H9 (cell line): ENCODE measurements around the gene PDCD11. TPM values are rescaled to one million over a fixed set of nuclear protein-coding genes. Genes with fewer than 3 reads are reported as not detected.

Experiments used
- DNase-seq: peaks from one replicate; pipeline ENCODE4 v3.0.0-alpha.2; 2017
- H2AFZ ChIP-seq: one replicate; pipeline ENCODE4 v1.6.1; 2013; ENCODE audit warnings: mild to moderate bottlenecking, low read length, control low read depth, moderate library complexity
- H2AK5ac ChIP-seq: 2 replicates; pipeline ENCODE4 v1.6.1; 2013; ENCODE audit warnings: low read length, control low read depth, mixed read lengths; ENCODE audit not compliant: insufficient read length
- H2BK120ac ChIP-seq: one replicate; pipeline ENCODE4 v1.6.1; 2013; ENCODE audit warnings: low read depth, mild to moderate bottlenecking, low read length, control low read depth, inconsistent platforms; ENCODE audit not compliant: poor library complexity, severe bottlenecking
- H2BK12ac ChIP-seq: 2 replicates; pipeline ENCODE4 v1.6.1; 2013; ENCODE audit warnings: low read length, control low read depth, mixed read lengths, low read depth; ENCODE audit not compliant: insufficient read length
- H2BK15ac ChIP-seq: 2 replicates; pipeline ENCODE4 v1.6.1; 2013; ENCODE audit warnings: low read depth, low read length, control low read depth
- H2BK20ac ChIP-seq: one replicate; pipeline ENCODE4 v1.6.1; 2013; ENCODE audit warnings: low read depth, mild to moderate bottlenecking, low read length, control low read depth, inconsistent platforms; ENCODE audit not compliant: poor library complexity, severe bottlenecking
- H2BK5ac ChIP-seq: 2 replicates; pipeline ENCODE4 v1.6.1; 2013; ENCODE audit warnings: low read length, control low read depth, mixed read lengths; ENCODE audit not compliant: insufficient read length
- H3K14ac ChIP-seq: 2 replicates; pipeline ENCODE4 v1.6.1; 2013; ENCODE audit warnings: low read length, control low read depth; ENCODE audit not compliant: insufficient read depth
- H3K18ac ChIP-seq: 2 replicates; pipeline ENCODE4 v1.6.1; 2013; ENCODE audit warnings: low read depth, mild to moderate bottlenecking, mixed read lengths, low read length, control low read depth; ENCODE audit not compliant: insufficient read length
- H3K23ac ChIP-seq: 2 replicates; pipeline ENCODE4 v1.6.1; 2013; ENCODE audit warnings: low read length, control low read depth, mixed read lengths, low read depth; ENCODE audit not compliant: insufficient read length
- H3K23me2 ChIP-seq: 2 replicates; pipeline ENCODE4 v1.6.1; 2013; ENCODE audit warnings: low read depth, mild to moderate bottlenecking, mixed read lengths, low read length, control low read depth; ENCODE audit not compliant: insufficient read length, poor library complexity, severe bottlenecking
- H3K27ac ChIP-seq: 2 replicates; pipeline ENCODE4 v1.5.1; 2013; ENCODE audit warnings: low read length, control low read depth, mixed read lengths, low read depth; ENCODE audit not compliant: insufficient read length
- H3K27me3 ChIP-seq: 2 replicates; pipeline ENCODE4 v1.6.1; 2013; ENCODE audit warnings: low read length, control low read depth, inconsistent platforms; ENCODE audit not compliant: insufficient read depth
- H3K4ac ChIP-seq: 2 replicates; pipeline ENCODE4 v1.6.1; 2013; ENCODE audit warnings: low read depth, mild to moderate bottlenecking, control low read depth, inconsistent platforms, low read length, moderate library complexity
- H3K4me1 ChIP-seq: 2 replicates; pipeline ENCODE4 v1.6.1; 2013; ENCODE audit warnings: low read length, control low read depth, inconsistent platforms; ENCODE audit not compliant: insufficient read depth
- H3K4me2 ChIP-seq: 2 replicates; pipeline ENCODE4 v1.6.1; 2013; ENCODE audit warnings: low read length, control low read depth, mixed read lengths; ENCODE audit not compliant: insufficient read length, insufficient read depth
- H3K56ac ChIP-seq: 2 replicates; pipeline ENCODE4 v1.6.1; 2013; ENCODE audit warnings: low read depth, mild to moderate bottlenecking, mixed read lengths, low read length, control low read depth; ENCODE audit not compliant: insufficient read length
- H3K79me1 ChIP-seq: 2 replicates; pipeline ENCODE4 v1.6.1; 2013; ENCODE audit warnings: low read depth, mild to moderate bottlenecking, moderate library complexity, low read length, control low read depth, inconsistent platforms; ENCODE audit not compliant: insufficient read depth, poor library complexity, severe bottlenecking
- H3K79me2 ChIP-seq: 2 replicates; pipeline ENCODE4 v1.6.1; 2013; ENCODE audit warnings: low read length, control low read depth, inconsistent platforms; ENCODE audit not compliant: insufficient read depth
- H3K9ac ChIP-seq: 2 replicates; pipeline ENCODE4 v1.6.1; 2013; ENCODE audit warnings: low read length, control low read depth, mixed read lengths; ENCODE audit not compliant: insufficient read length; ENCODE audit errors: extremely low read depth
- H3K9me3 ChIP-seq: one replicate; pipeline ENCODE4 v1.6.1; 2013; ENCODE audit warnings: low read depth, low read length, inconsistent platforms; ENCODE audit not compliant: control insufficient read depth
- H3T11ph ChIP-seq: one replicate; pipeline ENCODE4 v1.6.1; 2013; ENCODE audit warnings: mild to moderate bottlenecking, low read length, control low read depth, inconsistent platforms
- H4K20me1 ChIP-seq: one replicate; pipeline ENCODE4 v1.6.1; 2013; ENCODE audit not compliant: control insufficient read depth, insufficient read length, insufficient read depth
- H4K5ac ChIP-seq: 2 replicates; pipeline ENCODE4 v1.6.1; 2013; ENCODE audit warnings: low read depth, mild to moderate bottlenecking, mixed read lengths, low read length, control low read depth; ENCODE audit not compliant: insufficient read length
- H4K8ac ChIP-seq: replicated peaks from 2 replicates; pipeline ENCODE4 v1.6.1; 2013; ENCODE audit warnings: low read length, control low read depth, mixed read lengths, low read depth; ENCODE audit not compliant: insufficient read length
- H4K91ac ChIP-seq: 2 replicates; pipeline ENCODE4 v1.6.1; 2013; ENCODE audit warnings: low read depth, mild to moderate bottlenecking, moderate library complexity, mixed read lengths, low read length, control low read depth; ENCODE audit not compliant: insufficient read length
- H3K27ac Mint-ChIP-seq, 3 experiments: 2 replicates in 2 of 3; 3 replicates in 1 of 3; pipeline ENCODE4 v1.8.0; 2020 to 2021; ENCODE audit warnings: mixed read lengths in 3 of 3, mild to moderate bottlenecking in 1 of 3, moderate library complexity in 1 of 3
- H3K27me3 Mint-ChIP-seq: 2 replicates; pipeline ENCODE4 v1.8.0; 2021; ENCODE audit warnings: low read depth, mild to moderate bottlenecking, moderate library complexity, mixed read lengths
- H3K36me3 Mint-ChIP-seq, 3 experiments: 2 replicates in 2 of 3; 3 replicates in 1 of 3; pipeline ENCODE4 v1.8.0; 2020 to 2021; ENCODE audit warnings: low read depth in 3 of 3, mixed read lengths in 3 of 3; ENCODE audit not compliant: insufficient read depth in 1 of 3
- H3K4me1 Mint-ChIP-seq, 2 experiments: 2 replicates each; pipeline ENCODE4 v1.8.0; 2020; ENCODE audit warnings: mixed read lengths in 2 of 2
- H3K4me3 Mint-ChIP-seq, 2 experiments: 2 replicates in 1 of 2; 3 replicates in 1 of 2; pipeline ENCODE4 v1.8.0; 2020 to 2021; ENCODE audit warnings: mild to moderate bottlenecking in 2 of 2, mixed read lengths in 2 of 2, moderate library complexity in 1 of 2
- H3K9me3 Mint-ChIP-seq, 2 experiments: 2 replicates in 1 of 2; 3 replicates in 1 of 2; pipeline ENCODE4 v1.8.0; 2020; ENCODE audit warnings: mild to moderate bottlenecking in 2 of 2, mixed read lengths in 2 of 2, moderate library complexity in 1 of 2
- WGBS: extraction: QIAGEN DNeasy Blood & Tissue Kit; methylation state at CpG from one replicate; pipeline ENCODE4 v1.1.7; 2013; ENCODE audit warnings: missing lambda C conversion rate, low lambda C conversion rate, mixed read lengths; ENCODE audit not compliant: insufficient read length; ENCODE audit errors: extremely low coverage; 5-methylcytosine and 5-hydroxymethylcytosine counted together
- total RNA-seq: library from RNA; stranded (reverse); gene quantifications from 2 replicates; pipeline ENCODE4 v1.2.1, GENCODE V29; 2021
- TF ChIP-seq, protein P1 (sequence below): fragments of 200-600 bp; sonication (generic); conservative IDR thresholded peaks from 3 replicates; pipeline ENCODE4 v1.8.0; 2021; ENCODE audit warnings: antibody characterized with exemption, mild to moderate bottlenecking

The PDCD11 gene
- total RNA-seq, 1 experiment from 2014 or later, result 99.5 TPM

DNA sequence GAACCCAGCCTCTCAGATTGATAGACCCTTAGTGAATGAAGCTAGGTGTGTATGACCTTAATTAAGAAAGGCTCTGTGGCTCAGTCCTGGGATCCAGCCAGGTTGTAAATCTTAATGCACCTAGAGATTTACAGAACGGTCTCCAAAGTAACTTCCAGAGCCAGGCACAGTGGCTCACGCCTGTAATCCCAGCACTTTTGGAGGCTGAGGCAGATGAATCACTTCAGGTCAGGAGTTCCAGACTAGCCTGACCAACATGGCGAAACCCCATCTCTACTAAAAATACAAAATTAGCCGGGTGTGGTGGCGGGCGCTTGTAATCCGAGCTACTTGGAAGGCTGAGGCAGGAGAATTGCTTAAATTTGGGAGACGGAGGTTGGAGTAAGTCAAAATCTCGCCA, 31.4 kb downstream of the PDCD11 start:
- Histone ChIP-seq H3K9me3 (no peaks in the 10 kb centered on the region), H4K5ac (no peak overlapping the region), H3K27me3 (no peaks in the 10 kb centered on the region), H4K8ac (no peak overlapping the region), H3K23ac (no peak overlapping the region), H3K27ac (no peak overlapping the region), H2BK15ac (no peak overlapping the region), H4K20me1 (no peaks in the 10 kb centered on the region), H2BK120ac (no peak overlapping the region), H3K79me2 (no peaks in the 10 kb centered on the region; the same call in 1 of the 2 replicates), H2BK20ac (no peak overlapping the region), H3K4me1 (no peaks in the 10 kb centered on the region), H3K9ac (no peak overlapping the region), H3K4ac (no peak overlapping the region), H3K14ac (no peak overlapping the region), H2BK12ac (no peak overlapping the region), H3K79me1 (no peaks in the 10 kb centered on the region), H3K23me2 (no peaks in the 10 kb centered on the region), H3K18ac (no peak overlapping the region), H4K91ac (no peak overlapping the region), H3K56ac (no peak overlapping the region), H3K4me2 (no peak overlapping the region), H3T11ph (no peak overlapping the region), H2AK5ac (no peak overlapping the region), H2AFZ (no peak overlapping the region), H2BK5ac (no peak overlapping the region)
- Mint-ChIP-seq H3K36me3 (peaks cover 46 to 92% (median 80%) of the 10 kb centered on the region in 3 experiments), H3K4me3 (no peak overlapping the region), H3K4me1 (no peaks in the 10 kb centered on the region), H3K27ac (no peak overlapping the region), H3K9me3 (no peaks in the 10 kb centered on the region), H3K27me3 (no peaks in the 10 kb centered on the region)
- TF ChIP-seq, protein P1, sequence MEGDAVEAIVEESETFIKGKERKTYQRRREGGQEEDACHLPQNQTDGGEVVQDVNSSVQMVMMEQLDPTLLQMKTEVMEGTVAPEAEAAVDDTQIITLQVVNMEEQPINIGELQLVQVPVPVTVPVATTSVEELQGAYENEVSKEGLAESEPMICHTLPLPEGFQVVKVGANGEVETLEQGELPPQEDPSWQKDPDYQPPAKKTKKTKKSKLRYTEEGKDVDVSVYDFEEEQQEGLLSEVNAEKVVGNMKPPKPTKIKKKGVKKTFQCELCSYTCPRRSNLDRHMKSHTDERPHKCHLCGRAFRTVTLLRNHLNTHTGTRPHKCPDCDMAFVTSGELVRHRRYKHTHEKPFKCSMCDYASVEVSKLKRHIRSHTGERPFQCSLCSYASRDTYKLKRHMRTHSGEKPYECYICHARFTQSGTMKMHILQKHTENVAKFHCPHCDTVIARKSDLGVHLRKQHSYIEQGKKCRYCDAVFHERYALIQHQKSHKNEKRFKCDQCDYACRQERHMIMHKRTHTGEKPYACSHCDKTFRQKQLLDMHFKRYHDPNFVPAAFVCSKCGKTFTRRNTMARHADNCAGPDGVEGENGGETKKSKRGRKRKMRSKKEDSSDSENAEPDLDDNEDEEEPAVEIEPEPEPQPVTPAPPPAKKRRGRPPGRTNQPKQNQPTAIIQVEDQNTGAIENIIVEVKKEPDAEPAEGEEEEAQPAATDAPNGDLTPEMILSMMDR, result no peak
- no CpG with 5 or more reads among the region's 9 CpGs for WGBS
- no peak for DNase-seq
